ENCODE results near the gene TMEM125. TPM values are rescaled to one million over a fixed set of nuclear protein-coding genes. Genes with fewer than 3 reads are reported as not detected.

The TMEM125 gene
- total RNA-seq, 1 experiment from 2014 or later: 11.1 TPM

DNA sequence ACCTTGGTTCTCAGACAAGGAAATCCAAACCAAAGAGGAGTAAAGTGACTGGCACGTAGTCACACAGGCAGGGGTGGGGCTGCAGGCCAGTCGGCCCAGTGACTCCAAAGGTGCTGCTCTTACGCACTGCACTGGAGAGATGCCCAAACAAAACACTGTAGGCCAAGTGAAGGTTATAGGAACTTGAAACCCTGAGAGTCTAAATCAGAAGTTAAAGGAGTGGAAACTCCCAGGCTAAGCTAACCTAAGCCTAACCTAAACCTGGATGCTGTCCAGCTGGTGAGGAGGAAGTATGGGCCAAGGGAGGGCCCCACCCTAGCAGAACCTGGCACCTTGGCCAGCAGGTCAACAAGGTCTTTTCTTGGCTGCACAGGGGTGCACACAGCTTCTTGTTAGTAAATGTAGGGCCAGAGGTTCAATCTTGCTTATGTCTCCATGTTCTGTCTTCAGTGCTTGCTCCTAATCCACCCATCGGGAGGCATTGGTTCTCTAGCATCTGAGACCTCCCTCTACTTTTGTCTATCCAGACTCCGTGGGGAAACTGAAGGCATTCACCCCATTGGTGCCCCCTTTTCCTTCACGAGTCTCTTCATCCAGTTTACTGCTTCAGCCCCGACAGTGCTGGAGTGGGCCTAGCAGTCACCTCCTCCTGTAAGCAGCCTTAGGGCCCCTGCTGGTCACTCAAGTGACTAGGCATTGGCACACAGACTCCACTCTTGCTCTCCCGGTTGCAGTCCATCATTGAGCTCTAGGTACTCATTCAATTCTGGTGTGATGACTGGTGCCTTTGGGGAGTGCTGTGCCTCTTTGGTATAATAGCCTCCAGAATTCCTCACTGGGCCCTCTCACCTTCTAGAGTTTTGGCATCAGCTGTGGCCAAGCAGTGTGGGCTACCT lies 12.9 kb upstream of the TMEM125 start:
- DNase-seq: no peak
- Histone ChIP-seq H3K27me3 (ENCODE audit: control insufficient read depth, insufficient read depth, low read length) (no peaks in the 10 kb centered on the region), H3K36me3 (replicated peaks; ENCODE audit: control insufficient read depth, insufficient read depth, low read length) (no peaks in the 10 kb centered on the region)

DNA sequence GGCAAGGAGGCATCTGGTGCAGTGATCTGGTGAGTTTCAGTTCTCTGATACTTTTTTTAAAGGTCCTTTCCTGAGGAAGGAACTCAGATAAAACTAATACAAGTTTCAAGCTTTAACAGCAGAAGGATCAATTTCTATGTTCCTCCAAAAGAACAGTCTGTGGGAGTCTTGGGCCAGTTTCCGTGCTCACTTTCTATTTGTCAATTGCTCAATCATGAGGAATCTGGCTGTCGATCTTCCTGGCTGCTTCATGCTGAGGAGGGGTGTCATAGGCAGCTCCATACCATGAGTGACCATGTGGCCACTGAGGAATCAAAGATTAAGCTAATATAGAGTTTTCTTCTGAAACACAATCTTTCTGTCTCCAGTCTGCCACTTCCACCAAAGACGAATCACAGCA lies 11.4 kb upstream of the TMEM125 start:
- H3K27me3 ChIP-seq (ENCODE audit: control insufficient read depth, insufficient read depth, low read length): no peaks in the 10 kb centered on the region
- DNase-seq: no peak
- H3K36me3 ChIP-seq (replicated peaks; ENCODE audit: control insufficient read depth, insufficient read depth, low read length): no peaks in the 10 kb centered on the region
- no peak overlapping the region for H3K4me3 ChIP-seq (ENCODE audit: insufficient read depth, low read depth, low read length)

More for the DNA sequence above, 12.9 kb upstream of the TMEM125 start:
- no peak overlapping the region for H3K4me3 ChIP-seq (ENCODE audit: insufficient read depth, low read depth, low read length)

DNA sequence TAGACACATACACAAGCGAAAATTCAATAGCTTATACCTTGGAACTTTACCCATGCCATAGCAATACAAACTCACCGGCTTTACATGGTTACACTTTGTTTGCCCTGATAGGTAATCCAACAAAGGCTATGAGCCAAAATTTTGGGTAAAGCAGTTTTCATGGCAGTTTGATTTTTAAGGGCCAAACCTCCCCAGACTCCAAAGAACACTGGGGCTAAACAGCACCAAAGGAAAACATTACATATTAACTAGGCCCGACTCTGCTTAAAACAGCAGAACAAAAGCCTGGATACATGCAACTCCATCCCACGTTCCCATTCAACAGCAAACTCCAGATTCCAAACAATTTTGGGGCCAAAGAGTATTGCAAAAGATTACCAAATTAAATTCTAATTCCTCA lies 4.4 kb upstream of the TMEM125 start:
- Histone ChIP-seq H3K27me3 (ENCODE audit: control insufficient read depth, insufficient read depth, low read length) (no peaks in the 10 kb centered on the region; the same call in 1 of the 2 replicates), H3K36me3 (replicated peaks; ENCODE audit: control insufficient read depth, insufficient read depth, low read length) (no peaks in the 10 kb centered on the region), H3K4me3 (ENCODE audit: insufficient read depth, low read depth, low read length) (no peak overlapping the region)
- DNase-seq: no peak

DNA sequence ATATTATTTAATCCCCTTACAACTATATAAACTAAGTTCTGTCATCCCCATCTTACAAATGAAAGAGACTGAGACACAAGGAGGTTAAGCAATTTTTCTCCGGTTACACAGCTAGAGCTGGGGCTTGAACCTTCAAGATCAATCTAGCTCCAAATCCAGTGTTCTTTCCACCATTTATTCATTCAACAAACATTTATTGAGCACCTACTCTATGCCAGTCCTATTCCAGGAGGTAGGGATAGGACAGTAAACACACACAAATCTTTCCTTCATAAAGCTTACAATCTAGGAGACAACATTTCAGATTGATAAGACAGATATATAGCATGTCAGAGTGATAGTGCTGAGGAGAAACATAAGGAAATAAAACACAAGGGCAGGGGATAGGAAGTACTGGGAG lies 2.9 kb upstream of the TMEM125 start:
- DNase-seq: no peak
- Histone ChIP-seq H3K4me3 (ENCODE audit: insufficient read depth, low read depth, low read length) (no peak overlapping the region), H3K36me3 (replicated peaks; ENCODE audit: control insufficient read depth, insufficient read depth, low read length) (peaks cover 2% of the 10 kb centered on the region; the same call in 1 of the 2 replicates), H3K27me3 (ENCODE audit: control insufficient read depth, insufficient read depth, low read length) (no peaks in the 10 kb centered on the region; the same call in 1 of the 2 replicates)

DNA sequence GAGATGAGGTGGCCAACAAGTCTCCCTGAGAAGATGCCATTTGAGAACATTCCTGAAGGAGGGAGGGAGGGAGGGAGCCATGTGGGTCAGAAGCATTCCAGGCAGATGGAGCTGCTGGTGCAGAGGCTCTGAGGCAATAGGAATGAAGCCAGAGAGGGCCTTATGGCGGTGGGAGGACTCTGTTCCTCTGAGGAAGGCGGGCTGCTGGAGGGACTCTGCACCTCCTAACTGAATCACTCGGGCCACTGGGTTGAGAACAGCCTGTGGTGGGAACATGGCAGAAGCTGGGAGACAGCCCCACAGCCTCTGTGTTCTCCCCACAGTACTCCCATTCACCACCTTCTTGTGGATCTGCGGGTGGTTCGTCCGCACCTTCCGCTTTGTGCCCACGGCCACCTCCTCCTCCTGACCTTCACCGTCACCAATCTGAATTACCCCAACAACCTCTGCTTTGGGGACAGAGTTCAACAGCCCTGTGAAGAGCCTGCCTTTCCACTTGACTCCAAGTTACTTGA lies 2.4 kb upstream of the TMEM125 start:
- peaks cover 3% of the 10 kb centered on the region; the same call in 1 of the 2 replicates for H3K36me3 ChIP-seq (replicated peaks; ENCODE audit: control insufficient read depth, insufficient read depth, low read length)
- H3K27me3 ChIP-seq (ENCODE audit: control insufficient read depth, insufficient read depth, low read length): no peaks in the 10 kb centered on the region; the same call in 1 of the 2 replicates
- no peak for DNase-seq
- H3K4me3 ChIP-seq (ENCODE audit: insufficient read depth, low read depth, low read length): no peak overlapping the region

DNA sequence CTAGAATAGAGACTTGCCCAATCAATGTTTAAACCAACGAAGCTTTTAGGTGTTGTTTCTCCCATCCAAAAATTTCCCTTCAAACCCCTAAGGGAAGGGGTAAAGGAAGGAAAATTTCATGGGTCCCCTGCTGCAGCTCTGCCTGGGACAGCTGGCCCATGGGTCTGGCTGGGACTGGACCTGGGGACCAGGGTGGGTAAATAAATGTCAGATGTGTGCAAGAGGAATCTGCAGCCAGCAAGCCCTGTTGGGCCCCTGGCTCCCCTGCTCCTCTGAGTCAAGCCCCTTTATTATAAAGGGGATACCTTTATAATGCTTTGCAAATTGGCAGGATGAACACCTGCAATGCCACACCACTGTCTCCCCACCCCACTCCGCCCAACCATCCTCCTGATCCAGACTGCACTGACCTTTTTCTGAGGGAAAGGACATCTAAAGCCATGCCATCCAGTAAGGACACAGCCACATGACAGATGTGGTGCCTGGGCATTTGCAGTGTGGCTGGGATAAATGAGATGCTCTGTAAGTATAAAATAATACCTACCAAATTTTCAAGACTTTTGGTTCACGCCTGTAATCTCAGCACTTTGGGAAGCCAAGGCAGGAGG lies 1.9 kb upstream of the TMEM125 start:
- H3K36me3 ChIP-seq (replicated peaks; ENCODE audit: control insufficient read depth, insufficient read depth, low read length): peaks cover 3% of the 10 kb centered on the region; the same call in 1 of the 2 replicates
- H3K27me3 ChIP-seq (ENCODE audit: control insufficient read depth, insufficient read depth, low read length): no peaks in the 10 kb centered on the region; the same call in 1 of the 2 replicates
- DNase-seq: no peak
- no peak overlapping the region for H3K4me3 ChIP-seq (ENCODE audit: insufficient read depth, low read depth, low read length)

DNA sequence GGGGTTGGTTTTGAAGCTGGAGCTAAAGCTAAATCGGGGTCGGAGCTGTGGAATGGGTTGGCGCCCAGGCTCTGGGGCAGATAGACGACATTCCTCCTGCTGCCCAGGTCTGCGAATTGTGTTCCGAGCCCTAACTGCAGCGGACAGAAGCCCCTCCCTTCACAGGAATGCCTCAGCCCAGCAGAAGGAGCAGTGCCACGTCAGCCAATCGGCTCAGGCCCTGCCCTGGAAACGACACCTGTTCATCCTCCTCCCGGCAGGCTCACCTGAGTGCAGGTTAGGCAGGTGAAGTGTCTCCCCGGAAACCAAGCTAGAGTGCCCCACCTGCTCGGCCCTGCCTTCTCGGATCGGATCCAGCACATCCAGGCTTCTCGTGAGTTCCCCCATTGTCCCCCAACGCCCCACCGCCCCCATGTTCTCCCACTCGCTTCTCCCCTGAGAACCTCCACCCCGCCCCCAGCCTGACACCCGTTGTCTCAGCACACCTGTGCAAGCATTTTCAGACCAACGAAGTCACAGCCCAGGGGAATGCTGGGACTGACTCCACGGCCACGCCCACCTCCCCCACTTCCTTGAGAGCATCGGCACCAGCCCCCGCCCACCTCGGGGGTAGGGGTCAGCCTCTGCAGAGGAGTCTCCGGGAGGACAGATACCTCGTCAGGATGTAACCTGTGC lies 775 bp downstream of the TMEM125 start:
- Histone ChIP-seq H3K4me3 (ENCODE audit: insufficient read depth, low read depth, low read length) (peak overlapping the region; percentile 55), H3K36me3 (replicated peaks; ENCODE audit: control insufficient read depth, insufficient read depth, low read length) (peaks cover 3% of the 10 kb centered on the region; the same call in 1 of the 2 replicates), H3K27me3 (ENCODE audit: control insufficient read depth, insufficient read depth, low read length) (no peaks in the 10 kb centered on the region; the same call in 1 of the 2 replicates)
- peak; percentile 96 for DNase-seq

DNA sequence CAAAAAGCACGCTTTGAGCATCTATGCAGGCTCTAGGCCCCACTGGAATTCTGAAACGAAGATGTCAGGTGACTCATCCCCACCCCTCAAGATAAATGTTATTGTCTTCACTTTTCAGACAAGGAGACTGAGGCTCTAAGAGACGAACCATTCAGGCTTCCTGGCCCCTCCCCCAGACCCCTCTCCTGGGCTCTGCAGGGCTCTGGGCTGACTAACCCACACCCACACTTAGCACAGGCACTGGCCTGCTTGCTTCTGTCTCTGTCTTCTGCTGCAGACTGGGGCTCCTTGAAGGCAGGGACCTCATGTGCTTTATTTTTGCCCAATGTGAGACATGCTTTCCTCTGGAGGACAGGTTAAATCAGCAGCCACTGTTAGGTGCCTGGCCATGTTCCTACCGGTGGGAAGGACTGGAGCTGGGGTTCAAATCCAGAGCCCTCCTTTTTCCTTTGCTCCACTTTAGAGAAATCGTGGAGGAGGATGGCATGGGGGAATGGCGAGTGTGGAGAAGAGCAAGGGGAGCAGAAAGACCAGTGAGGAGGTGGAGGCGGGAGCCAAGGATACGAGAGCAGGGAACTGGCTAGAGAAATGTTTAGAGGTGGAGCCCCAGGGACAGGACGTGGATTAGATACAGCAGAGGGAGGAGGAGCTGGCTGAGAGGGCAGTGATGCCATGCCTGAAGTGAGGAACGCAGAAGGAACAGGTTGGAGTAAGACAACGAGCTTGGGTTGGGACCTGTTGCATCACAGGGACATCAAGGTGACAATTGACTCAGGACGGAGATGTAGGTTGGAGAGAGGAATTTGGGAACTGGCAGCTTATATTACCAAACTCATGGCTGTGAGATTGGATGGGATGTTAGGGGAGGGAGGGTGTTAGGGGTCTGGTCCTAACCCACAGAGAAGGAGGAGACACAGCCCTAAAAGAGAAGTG lies 1.7 kb downstream of the TMEM125 start:
- DNase-seq: peak; percentile 79
- peak overlapping the region; percentile 55 for H3K4me3 ChIP-seq (ENCODE audit: insufficient read depth, low read depth, low read length)
- H3K36me3 ChIP-seq (replicated peaks; ENCODE audit: control insufficient read depth, insufficient read depth, low read length): peaks cover 3% of the 10 kb centered on the region; the same call in 1 of the 2 replicates
- H3K27me3 ChIP-seq (ENCODE audit: control insufficient read depth, insufficient read depth, low read length): no peaks in the 10 kb centered on the region; the same call in 1 of the 2 replicates

DNA sequence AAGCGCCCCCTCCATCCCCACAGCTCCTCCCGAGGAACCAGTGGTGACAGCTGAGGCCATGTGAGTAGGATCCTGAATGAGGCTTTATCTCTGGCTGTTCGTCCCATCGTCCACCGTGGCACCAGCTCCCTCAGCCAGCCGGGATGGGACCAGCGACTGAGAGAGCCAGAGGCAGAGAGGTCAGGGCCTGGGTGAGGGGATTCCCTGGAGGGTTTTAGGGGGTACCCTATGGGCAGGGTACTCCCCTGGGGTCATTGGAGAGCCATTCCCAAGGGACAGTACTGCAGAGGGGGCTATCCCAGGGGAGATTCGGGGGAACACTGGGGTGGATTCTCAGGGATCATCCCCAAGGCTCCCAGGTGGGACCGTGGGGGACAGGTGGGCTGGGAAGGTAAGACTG lies 2.4 kb downstream of the TMEM125 start:
- Histone ChIP-seq H3K36me3 (replicated peaks; ENCODE audit: control insufficient read depth, insufficient read depth, low read length) (peaks cover 3% of the 10 kb centered on the region; the same call in 1 of the 2 replicates), H3K4me3 (ENCODE audit: insufficient read depth, low read depth, low read length) (no peak overlapping the region), H3K27me3 (ENCODE audit: control insufficient read depth, insufficient read depth, low read length) (no peaks in the 10 kb centered on the region; the same call in 1 of the 2 replicates)
- DNase-seq: no peak

DNA sequence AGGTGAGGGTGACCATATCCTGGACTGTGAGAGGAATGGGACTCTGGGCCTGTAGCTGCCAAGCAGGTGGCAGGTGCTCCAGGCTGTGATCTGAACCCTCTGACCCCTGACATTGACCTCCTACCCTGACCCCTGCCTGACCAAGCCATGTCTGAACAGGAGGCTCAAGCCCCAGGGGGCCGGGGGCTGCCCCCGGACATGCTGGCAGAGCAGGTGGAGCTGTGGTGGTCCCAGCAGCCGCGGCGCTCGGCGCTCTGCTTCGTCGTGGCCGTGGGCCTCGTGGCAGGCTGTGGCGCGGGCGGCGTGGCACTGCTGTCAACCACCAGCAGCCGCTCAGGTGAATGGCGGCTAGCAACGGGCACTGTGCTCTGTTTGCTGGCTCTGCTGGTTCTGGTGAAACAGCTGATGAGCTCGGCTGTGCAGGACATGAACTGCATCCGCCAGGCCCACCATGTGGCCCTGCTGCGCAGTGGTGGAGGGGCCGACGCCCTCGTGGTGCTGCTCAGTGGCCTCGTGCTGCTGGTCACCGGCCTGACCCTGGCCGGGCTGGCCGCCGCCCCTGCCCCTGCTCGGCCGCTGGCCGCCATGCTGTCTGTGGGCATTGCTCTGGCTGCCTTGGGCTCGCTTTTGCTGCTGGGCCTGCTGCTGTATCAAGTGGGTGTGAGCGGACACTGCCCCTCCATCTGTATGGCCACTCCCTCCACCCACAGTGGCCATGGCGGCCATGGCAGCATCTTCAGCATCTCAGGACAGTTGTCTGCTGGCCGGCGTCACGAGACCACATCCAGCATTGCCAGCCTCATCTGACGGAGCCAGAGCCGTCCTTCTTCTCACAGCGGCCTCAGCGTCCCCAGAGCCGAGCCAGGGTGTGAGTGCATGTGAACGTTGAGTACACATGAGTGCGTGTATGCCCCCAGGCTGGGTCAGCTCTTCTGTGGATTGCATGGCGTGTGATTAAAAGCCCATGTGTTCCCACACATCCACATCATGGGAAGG lies 3.1 kb downstream of the TMEM125 start:
- peaks cover 3% of the 10 kb centered on the region; the same call in 1 of the 2 replicates for H3K36me3 ChIP-seq (replicated peaks; ENCODE audit: control insufficient read depth, insufficient read depth, low read length)
- no peak overlapping the region for H3K4me3 ChIP-seq (ENCODE audit: insufficient read depth, low read depth, low read length)
- H3K27me3 ChIP-seq (ENCODE audit: control insufficient read depth, insufficient read depth, low read length): no peaks in the 10 kb centered on the region; the same call in 1 of the 2 replicates
- DNase-seq: no peak

DNA sequence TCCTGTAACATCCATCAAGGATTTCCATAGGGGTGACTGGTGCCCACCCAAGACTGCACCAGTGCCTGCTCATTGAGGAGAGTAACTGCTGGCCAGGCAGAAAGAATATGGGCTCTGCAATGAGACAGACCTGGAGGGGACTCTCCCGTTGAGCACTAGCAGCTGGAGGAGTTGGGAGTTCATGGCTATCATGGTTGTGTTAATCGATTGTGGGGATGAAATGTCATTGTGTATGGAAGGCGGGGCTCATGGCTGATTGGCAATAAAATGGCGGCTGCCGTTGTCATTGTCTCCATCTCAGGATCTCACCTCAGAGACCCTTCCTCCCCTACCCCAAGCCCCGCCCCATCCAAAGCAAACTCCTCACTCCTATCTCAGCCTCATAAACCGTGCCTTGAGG lies 3.9 kb downstream of the TMEM125 start:
- H3K4me3 ChIP-seq (ENCODE audit: insufficient read depth, low read depth, low read length): no peak overlapping the region
- H3K27me3 ChIP-seq (ENCODE audit: control insufficient read depth, insufficient read depth, low read length): no peaks in the 10 kb centered on the region; the same call in 1 of the 2 replicates
- DNase-seq: no peak
- peaks cover 3% of the 10 kb centered on the region; the same call in 1 of the 2 replicates for H3K36me3 ChIP-seq (replicated peaks; ENCODE audit: control insufficient read depth, insufficient read depth, low read length)

DNA sequence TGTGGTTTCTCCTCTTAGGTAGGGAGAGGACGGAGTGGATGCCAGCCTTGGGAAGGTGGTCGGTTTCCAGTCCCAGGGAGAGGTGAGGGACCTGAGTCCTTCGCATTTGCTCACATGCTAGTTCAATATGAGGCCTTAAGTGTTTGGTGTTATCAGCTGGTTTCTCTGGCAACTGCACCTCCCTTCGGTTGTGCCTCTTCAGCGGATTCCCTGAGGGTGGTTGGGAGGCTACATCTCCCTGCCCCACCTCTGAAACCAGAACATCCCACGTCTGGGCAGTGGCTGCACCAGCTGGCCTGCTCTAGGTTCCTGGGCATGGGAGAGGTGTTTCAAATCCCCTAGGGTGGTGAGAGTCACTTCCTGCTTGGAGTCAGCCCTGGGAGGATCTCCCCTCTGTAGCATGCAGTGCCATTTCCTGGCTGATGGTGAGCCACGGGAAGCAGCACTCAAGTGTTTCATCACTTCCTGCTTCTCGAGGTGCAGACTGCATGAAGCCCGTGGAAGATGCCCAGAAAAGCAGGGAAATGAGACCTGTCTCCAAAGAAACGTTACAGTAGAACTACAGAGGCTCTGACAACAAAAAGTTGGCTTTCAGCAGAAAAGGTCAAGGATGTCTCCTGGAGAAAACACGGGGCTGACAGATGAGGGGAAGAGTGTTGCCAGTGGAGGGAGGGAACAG lies 4.5 kb downstream of the TMEM125 start:
- Histone ChIP-seq H3K4me3 (ENCODE audit: insufficient read depth, low read depth, low read length) (no peak overlapping the region), H3K27me3 (ENCODE audit: control insufficient read depth, insufficient read depth, low read length) (no peaks in the 10 kb centered on the region; the same call in 1 of the 2 replicates), H3K36me3 (replicated peaks; ENCODE audit: control insufficient read depth, insufficient read depth, low read length) (peaks cover 3% of the 10 kb centered on the region; the same call in 1 of the 2 replicates)
- DNase-seq: no peak

Measured in H7 (cell line).